Heart left ventricle (tissue), 16 donors: ENCODE data around the gene DNAJB1. TPM values are rescaled to one million over a fixed set of nuclear protein-coding genes. Genes with fewer than 3 reads are reported as not detected.
"Not testable (repeated sequence)": the region's sequence is repeated elsewhere in the genome, so short reads cannot be mapped to it uniquely, and the experiment has no call there.

Source experiments
- ATAC-seq, 4 donors: fragments of 200-7000 bp; cut with Tn5 transposase; one replicate each; pipeline ENCODE4 v1.9.1; 2020 to 2022; ENCODE audit warnings: moderate library complexity in 4 of 4, mild to moderate bottlenecking in 3 of 4, moderate number of reproducible peaks in 1 of 4
- DNase-seq, 5 donors: peaks; one replicate each; pipeline ENCODE4 v3.0.0-alpha.2; 2020
- H3K27ac ChIP-seq, 12 donors: fragments of 200-600 bp; sonication (generic) in 4 of 12; one replicate each; pipeline versions ENCODE4 v1.5.0 to v1.8.0; 2016 to 2022; ENCODE audit warnings: mild to moderate bottlenecking in 2 of 12
- H3K27me3 ChIP-seq, 9 donors: fragments of 200-600 bp; sonication (generic) in 2 of 9; one replicate each; pipeline versions ENCODE4 v1.5.1 to v1.8.0; 2016 to 2022; ENCODE audit warnings: mild to moderate bottlenecking in 3 of 9
- H3K36me3 ChIP-seq, 9 donors: fragments of 200-600 bp; sonication (generic) in 2 of 9; one replicate each; pipeline versions ENCODE4 v1.5.0 to v1.8.0; 2018 to 2022; ENCODE audit warnings: mild to moderate bottlenecking in 2 of 9
- H3K4me1 ChIP-seq, 12 donors: fragments of 200-600 bp; sonication (generic) in 4 of 12; one replicate each; pipeline versions ENCODE4 v1.5.0 to v1.8.0; 2016 to 2022; ENCODE audit warnings: mild to moderate bottlenecking in 3 of 12
- H3K4me3 ChIP-seq, 12 donors: fragments of 200-600 bp; sonication (generic) in 4 of 12; one replicate each; pipeline versions ENCODE4 v1.5.0 to v1.8.0; 2017 to 2022; ENCODE audit warnings: mild to moderate bottlenecking in 9 of 12, moderate library complexity in 4 of 12
- H3K9me3 ChIP-seq, 12 donors: fragments of 200-600 bp; sonication (generic) in 4 of 12; one replicate each; pipeline versions ENCODE4 v1.5.0 to v1.8.0; 2016 to 2022; ENCODE audit warnings: mild to moderate bottlenecking in 1 of 12
- POLR2A ChIP-seq, 2 donors: fragments of 450-650 bp; IDR thresholded peaks; one replicate each; pipeline ENCODE4 v1.6.1; 2017; ENCODE audit warnings: antibody characterized with exemption in 2 of 2, mild to moderate bottlenecking in 2 of 2, moderate library complexity in 2 of 2
- WGBS, 4 donors: extraction: QIAGEN DNeasy Blood & Tissue Kit in 2 of 4; methylation state at CpG; one replicate each; pipeline versions ENCODE4 v1.1.5 to v1.1.7; 2013 to 2018; 5-methylcytosine and 5-hydroxymethylcytosine counted together
- intact Hi-C, 10 donors: fragments of 100-400 bp; cut with DNase I; formaldehyde crosslinking; loops; one replicate each; pipeline versions ENCODE4 v1.11.1 to v1.14.2; 2022
- polyA plus RNA-seq, 2 donors: library from polyadenylated mRNA; stranded (reverse); fragments of 200-250 nt; gene quantifications; one replicate each; pipeline ENCODE4 v1.2.3, GENCODE V29; 2013
- total RNA-seq, 9 donors: library from RNA; depleted of rRNA in 2 of 9; stranded (reverse); fragments of >200 nt in 2 of 9; fragmentation: NEBNext Ultra II Directional in 3 of 9; extraction: Animal tissue kit (Norgen Biotek cat#: 25700) in 3 of 9; gene quantifications; one replicate each; pipeline versions ENCODE4 v1.1.0 to v1.2.4, GENCODE V29; 2016 to 2023
- TF ChIP-seq, protein P1 (sequence below), 12 donors: fragments of 200-600 bp; sonication (generic) in 4 of 12; IDR thresholded peaks; one replicate each; pipeline versions ENCODE4 v1.5.0 to v1.8.0; 2018 to 2022; ENCODE audit warnings: antibody characterized with exemption in 12 of 12, mild to moderate bottlenecking in 5 of 12
- donor health status: ischemic (EF 13 %, LVEDD 7.1; RV severe dilation, severe dysfunction).
- donor health status: healthy with polysubstance abuse.
- donor health status: DM: no; HTN: yes; CAD: no.
- donor health status: DM: no; HTN: no; CAD: no.
- donor health status: ischemic (EF 25% LVEDD 6.9; RV normal size, moderate dysfunction).
- donor health status: ischemic (EF 25% LVEDD 5.7; RV mildly dilated, moderate dysfunction).
- donor health status: healthy.
- donor health status: DM: yes; HTN: yes; CAD: no.
- donor health status: ischemic (EF 35%, LVEDD 5.7; RV mildly dilated, moderate dysfunction).
- donor health status: nonischemic (EF 11% LVEDD 7.7; RV severe dilation, severe dysfunction).
- donor health status: DM: yes; HTN: yes; CAD: no.
- donor health status: PGD.
- donor health status: ischemic (EF 29% LVEDD 5.4; RV normal size, mild dysfunction).
- donor health status: nonischemic (EF 23%, LVEDD 6.1; RV moderate dilation, normal function).

Gene DNAJB1
- total and polyA plus RNA-seq, 11 donors = 27.5 to 70.6 (median 44.8) TPM

DNA sequence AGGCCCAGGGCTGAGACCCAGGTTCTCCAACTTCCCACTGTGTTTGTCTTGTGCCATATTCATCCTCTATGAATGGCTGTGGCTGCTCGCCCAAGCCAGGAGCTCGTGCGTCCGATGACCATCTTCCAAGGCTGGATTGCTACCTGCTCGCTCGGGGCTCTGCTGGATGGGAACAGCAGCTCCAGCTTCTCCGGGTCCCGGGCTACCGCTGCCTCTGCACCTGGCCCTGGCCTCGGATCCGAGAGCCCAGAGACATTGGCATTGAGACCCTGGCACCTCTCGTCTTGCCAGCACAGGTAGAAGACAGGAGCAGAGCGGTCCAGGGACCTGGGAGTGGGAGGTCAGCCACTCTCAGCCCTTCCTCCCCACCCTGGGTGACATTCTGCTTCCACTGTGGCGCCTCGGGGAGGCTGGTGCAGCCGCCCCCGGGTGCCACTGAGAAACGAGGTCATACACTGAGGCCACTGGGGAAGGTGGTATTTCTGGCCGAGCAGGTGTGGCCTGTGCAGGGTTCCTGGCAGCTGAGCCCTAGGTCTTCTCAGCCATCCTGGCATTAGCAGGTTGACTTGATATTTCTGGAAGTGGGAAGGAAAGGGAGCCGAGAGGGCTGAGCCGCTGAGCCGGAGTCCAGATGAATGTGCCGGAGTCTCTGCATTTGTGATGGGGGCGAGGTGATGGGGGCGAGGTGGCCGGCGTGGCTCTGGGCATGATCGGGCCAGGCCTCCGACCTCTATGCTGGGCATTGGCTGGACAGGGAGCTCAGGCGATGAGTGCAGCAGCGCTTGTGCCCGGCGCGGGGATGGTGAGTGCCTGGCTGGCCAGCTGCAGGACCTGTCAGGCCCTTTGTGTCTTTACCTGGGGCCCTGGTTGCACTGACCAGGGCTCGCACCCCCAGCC is 35.1 kb upstream of the DNAJB1 start:
- Histone ChIP-seq H3K4me1 (peaks cover 0 to 64% (median 25%) of the 10 kb centered on the region in 12 donors), H3K36me3 (peaks cover 0 to 24% (median 7%) of the 10 kb centered on the region in 9 donors), H3K27me3 (no peaks in the 10 kb centered on the region), H3K4me3 (no peak overlapping the region), H3K9me3 (no peaks in the 10 kb centered on the region), H3K27ac (no peak overlapping the region)
- 88 to 92% (median 92%) methylated on average over 25 to 35 of the region's 35 CpGs for WGBS, 4 donors
- DNase-seq = no peak
- TF ChIP-seq POLR2A (IDR thresholded peaks at IDR 0.05) = no peak
- TF ChIP-seq, protein P1, sequence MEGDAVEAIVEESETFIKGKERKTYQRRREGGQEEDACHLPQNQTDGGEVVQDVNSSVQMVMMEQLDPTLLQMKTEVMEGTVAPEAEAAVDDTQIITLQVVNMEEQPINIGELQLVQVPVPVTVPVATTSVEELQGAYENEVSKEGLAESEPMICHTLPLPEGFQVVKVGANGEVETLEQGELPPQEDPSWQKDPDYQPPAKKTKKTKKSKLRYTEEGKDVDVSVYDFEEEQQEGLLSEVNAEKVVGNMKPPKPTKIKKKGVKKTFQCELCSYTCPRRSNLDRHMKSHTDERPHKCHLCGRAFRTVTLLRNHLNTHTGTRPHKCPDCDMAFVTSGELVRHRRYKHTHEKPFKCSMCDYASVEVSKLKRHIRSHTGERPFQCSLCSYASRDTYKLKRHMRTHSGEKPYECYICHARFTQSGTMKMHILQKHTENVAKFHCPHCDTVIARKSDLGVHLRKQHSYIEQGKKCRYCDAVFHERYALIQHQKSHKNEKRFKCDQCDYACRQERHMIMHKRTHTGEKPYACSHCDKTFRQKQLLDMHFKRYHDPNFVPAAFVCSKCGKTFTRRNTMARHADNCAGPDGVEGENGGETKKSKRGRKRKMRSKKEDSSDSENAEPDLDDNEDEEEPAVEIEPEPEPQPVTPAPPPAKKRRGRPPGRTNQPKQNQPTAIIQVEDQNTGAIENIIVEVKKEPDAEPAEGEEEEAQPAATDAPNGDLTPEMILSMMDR (IDR thresholded peaks at IDR 0.05) = no peak
- ATAC-seq = no peak
- intact Hi-C loops = no loop called here

- H3K4me1 ChIP-seq = peaks cover 0 to 57% (median 22%) of the 10 kb centered on the region in 12 donors
- ATAC-seq, DNase-seq, intact Hi-C loops, H3K27me3 ChIP-seq, H3K4me3 ChIP-seq, H3K9me3 ChIP-seq: not testable (repeated sequence)
- WGBS, 4 donors = 82 to 90% (median 86%) methylated on average over 8 of the region's 8 CpGs
- peak overlapping the region in 2 of 12 donors; percentile 13 to 54 for H3K27ac ChIP-seq
- peaks cover 0 to 28% (median 9%) of the 10 kb centered on the region in 9 donors for H3K36me3 ChIP-seq
Observed at GRCh38 chr19:14552006-14552360, 33.8 kb upstream of the DNAJB1 start.

DNA sequence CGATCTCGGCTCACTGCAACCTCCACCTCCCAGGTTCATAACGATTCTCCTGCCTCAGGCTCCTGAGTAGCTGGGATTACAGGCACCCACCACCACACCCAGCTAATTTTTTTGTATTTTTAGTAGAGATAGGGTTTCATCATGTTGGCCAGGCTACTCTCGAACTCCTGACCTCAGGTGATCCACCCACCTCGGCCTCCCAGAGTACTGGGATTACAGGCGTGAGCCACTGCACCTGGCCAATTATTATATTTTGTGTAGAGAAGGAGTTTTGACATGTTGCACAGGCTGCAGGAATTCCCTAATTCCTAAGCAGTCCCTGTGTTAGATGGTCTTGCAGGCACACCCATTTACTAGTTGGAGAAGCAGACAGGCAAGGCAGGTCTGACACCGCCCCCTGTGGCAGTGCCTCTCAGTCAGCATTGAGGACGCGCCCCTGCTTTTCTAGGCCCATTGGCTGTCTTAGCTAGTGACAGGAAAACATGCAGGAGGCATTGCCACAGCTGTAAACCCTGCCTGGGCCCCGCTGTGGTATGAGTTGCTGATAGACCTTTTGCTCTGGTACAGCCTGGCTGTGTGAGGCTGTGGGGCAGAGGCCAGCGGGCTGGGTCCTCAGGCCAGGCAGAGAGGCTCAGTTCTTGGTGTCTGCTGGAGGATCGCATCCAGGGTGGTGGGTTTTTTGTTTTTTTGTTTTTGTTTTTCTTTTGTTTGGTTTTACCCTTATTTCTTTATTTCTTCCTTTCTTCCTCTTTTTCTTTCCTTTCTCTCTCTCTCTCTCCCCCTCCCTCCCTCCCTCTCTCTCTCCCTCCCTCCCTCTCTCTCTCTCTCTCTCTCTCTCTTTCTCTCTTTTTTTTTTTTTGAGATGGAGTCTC is 33.2 kb upstream of the DNAJB1 start:
- H3K4me3 ChIP-seq, H3K27me3 ChIP-seq, H3K9me3 ChIP-seq, intact Hi-C loops: not testable (repeated sequence)
- WGBS, 4 donors = 61 to 76% (median 69%) methylated on average over 12 of the region's 12 CpGs
- peak in 4 of 5 donors; percentile 58 to 76 (median 67) for DNase-seq
- Histone ChIP-seq H3K4me1 (peaks cover 0 to 51% (median 17%) of the 10 kb centered on the region in 12 donors), H3K36me3 (peaks cover 0 to 33% (median 10%) of the 10 kb centered on the region in 9 donors), H3K27ac (peak overlapping the region in 8 of 12 donors; percentile 1 to 64 (median 18))
- TF ChIP-seq, protein P1 (IDR thresholded peaks at IDR 0.05) = peak in 11 of 12 donors; percentile 19 to 41 (median 24)
- ATAC-seq = peak; percentile 72 to 84 (median 80)

- H3K4me3 ChIP-seq = no peak overlapping the region
- no peaks in the 10 kb centered on the region for H3K27me3 ChIP-seq
- peaks cover 0 to 33% (median 10%) of the 10 kb centered on the region in 9 donors for H3K36me3 ChIP-seq
- DNase-seq (peak in 1 of 5 donors; percentile 42), ATAC-seq (no peak)
- intact Hi-C loops = no loop called here
- TF ChIP-seq POLR2A (IDR thresholded peaks at IDR 0.05) = no peak
- TF ChIP-seq, protein P1 (IDR thresholded peaks at IDR 0.05) = no peak
- peak overlapping the region in 2 of 12 donors; percentile 4 to 42 for H3K27ac ChIP-seq
- 45 to 60% (median 53%) methylated on average over 9 to 15 of the region's 15 CpGs for WGBS, 4 donors
- no peaks in the 10 kb centered on the region for H3K9me3 ChIP-seq
- H3K4me1 ChIP-seq = peaks cover 0 to 55% (median 18%) of the 10 kb centered on the region in 12 donors
Observed at GRCh38 chr19:14550201-14550754, 32.1 kb upstream of the DNAJB1 start.
